Mesothelial cell of epicardium (in vitro differentiated cells): Measurements from ENCODE around the gene PPARGC1A. TPM values are rescaled to one million over a fixed set of nuclear protein-coding genes. Genes with fewer than 3 reads are reported as not detected.

ENCODE experiments used
- DNase-seq, 2 experiments: peaks; one replicate each; pipeline ENCODE4 v3.0.0; 2021; ENCODE audit warnings: low spot score in 2 of 2; ENCODE audit not compliant: unreplicated experiment in 2 of 2
- H3K27ac Mint-ChIP-seq: 2 replicates; pipeline ENCODE4 v1.8.0; 2021; ENCODE audit warnings: mixed read lengths
- H3K27me3 Mint-ChIP-seq: 2 replicates; pipeline ENCODE4 v1.8.0; 2021; ENCODE audit warnings: low read depth, mixed read lengths
- H3K36me3 Mint-ChIP-seq: 2 replicates; pipeline ENCODE4 v1.8.0; 2021; ENCODE audit warnings: mixed read lengths
- H3K4me1 Mint-ChIP-seq: 2 replicates; pipeline ENCODE4 v1.8.0; 2021; ENCODE audit warnings: mixed read lengths
- H3K4me3 Mint-ChIP-seq: 2 replicates; pipeline ENCODE4 v1.8.0; 2021; ENCODE audit warnings: mild to moderate bottlenecking, moderate library complexity, mixed read lengths
- H3K9me3 Mint-ChIP-seq: 2 replicates; pipeline ENCODE4 v1.8.0; 2021; ENCODE audit warnings: mixed read lengths
- total RNA-seq: library from RNA; stranded (reverse); gene quantifications from 3 replicates; pipeline ENCODE4 v1.2.1, GENCODE V29; 2021
- TF ChIP-seq, protein P1 (sequence below): fragments of 200-600 bp; sonication (generic); IDR thresholded peaks from one replicate; pipeline ENCODE4 v1.5.0; 2021; ENCODE audit warnings: antibody characterized with exemption; ENCODE audit not compliant: unreplicated experiment

The PPARGC1A gene
- total RNA-seq, 1 donor from 2014 or later = 3.7 TPM

DNA sequence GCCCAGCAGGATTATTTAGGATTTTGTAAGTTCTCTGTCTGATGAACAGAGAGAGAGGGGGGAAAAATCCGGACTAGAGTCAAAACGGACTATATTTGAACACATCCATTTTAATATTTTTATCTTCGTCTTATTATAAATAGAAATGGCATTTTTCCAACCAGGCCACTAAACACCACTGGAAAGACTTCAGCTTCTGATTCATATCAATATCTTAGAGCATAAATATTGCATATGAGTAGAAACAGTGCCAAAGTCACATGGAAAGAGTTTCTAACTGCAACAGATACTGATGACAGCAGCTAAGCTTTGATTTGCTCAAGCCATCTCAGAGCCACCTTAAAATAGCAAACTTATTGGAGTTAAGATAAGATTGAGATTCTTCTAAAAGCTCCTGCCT, 456 bp downstream of the PPARGC1A start:
- Mint-ChIP-seq H3K27ac (peak overlapping the region; percentile 33), H3K27me3 (peaks cover 49% of the 10 kb centered on the region)

GRCh38 chr4:23888421-23889319, 1.2 kb downstream of the PPARGC1A start:
- TF ChIP-seq, protein P1, sequence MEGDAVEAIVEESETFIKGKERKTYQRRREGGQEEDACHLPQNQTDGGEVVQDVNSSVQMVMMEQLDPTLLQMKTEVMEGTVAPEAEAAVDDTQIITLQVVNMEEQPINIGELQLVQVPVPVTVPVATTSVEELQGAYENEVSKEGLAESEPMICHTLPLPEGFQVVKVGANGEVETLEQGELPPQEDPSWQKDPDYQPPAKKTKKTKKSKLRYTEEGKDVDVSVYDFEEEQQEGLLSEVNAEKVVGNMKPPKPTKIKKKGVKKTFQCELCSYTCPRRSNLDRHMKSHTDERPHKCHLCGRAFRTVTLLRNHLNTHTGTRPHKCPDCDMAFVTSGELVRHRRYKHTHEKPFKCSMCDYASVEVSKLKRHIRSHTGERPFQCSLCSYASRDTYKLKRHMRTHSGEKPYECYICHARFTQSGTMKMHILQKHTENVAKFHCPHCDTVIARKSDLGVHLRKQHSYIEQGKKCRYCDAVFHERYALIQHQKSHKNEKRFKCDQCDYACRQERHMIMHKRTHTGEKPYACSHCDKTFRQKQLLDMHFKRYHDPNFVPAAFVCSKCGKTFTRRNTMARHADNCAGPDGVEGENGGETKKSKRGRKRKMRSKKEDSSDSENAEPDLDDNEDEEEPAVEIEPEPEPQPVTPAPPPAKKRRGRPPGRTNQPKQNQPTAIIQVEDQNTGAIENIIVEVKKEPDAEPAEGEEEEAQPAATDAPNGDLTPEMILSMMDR = no peak
- Mint-ChIP-seq H3K9me3 (no peaks in the 10 kb centered on the region), H3K4me3 (peak overlapping the region; percentile 61), H3K27me3 (peaks cover 49% of the 10 kb centered on the region), H3K4me1 (peaks cover 30% of the 10 kb centered on the region), H3K27ac (no peak overlapping the region), H3K36me3 (no peaks in the 10 kb centered on the region)
- DNase-seq = no peak

More for the DNA sequence above, 456 bp downstream of the PPARGC1A start:
- TF ChIP-seq, protein P1 = no peak
- Mint-ChIP-seq H3K4me1 (peaks cover 30% of the 10 kb centered on the region), H3K4me3 (peak overlapping the region; percentile 61), H3K9me3 (no peaks in the 10 kb centered on the region), H3K36me3 (no peaks in the 10 kb centered on the region)
- no peak for DNase-seq

- H3K36me3 Mint-ChIP-seq = no peaks in the 10 kb centered on the region
- peak overlapping the region; percentile 61 for H3K4me3 Mint-ChIP-seq
- H3K9me3 Mint-ChIP-seq = no peaks in the 10 kb centered on the region
- H3K27ac Mint-ChIP-seq = no peak overlapping the region
- TF ChIP-seq, protein P1 = no peak
- peaks cover 32% of the 10 kb centered on the region for H3K4me1 Mint-ChIP-seq
- peaks cover 48% of the 10 kb centered on the region for H3K27me3 Mint-ChIP-seq
- DNase-seq = no peak
Observed at GRCh38 chr4:23887989-23888388, 1.9 kb downstream of the PPARGC1A start.

DNA sequence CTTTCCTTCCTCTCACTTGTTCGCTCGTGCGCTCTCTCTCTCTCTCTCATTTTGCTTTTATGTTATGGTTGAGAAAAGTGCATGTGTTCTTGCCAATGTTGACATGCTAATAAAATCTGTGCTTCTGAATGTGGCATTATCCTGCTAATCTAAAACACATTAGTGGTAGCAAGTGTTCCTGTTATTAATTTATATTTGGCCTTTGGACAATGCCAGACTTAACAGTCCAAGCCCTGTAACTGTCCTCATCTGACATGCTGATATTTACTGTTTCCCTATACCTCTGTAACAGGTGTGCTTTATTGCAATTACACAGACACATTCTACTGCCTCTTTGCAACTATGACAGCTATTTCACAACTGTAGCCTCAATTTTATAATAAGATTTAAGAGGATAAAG, 2.7 kb downstream of the PPARGC1A start:
- H3K4me1 Mint-ChIP-seq = peaks cover 34% of the 10 kb centered on the region
- peaks cover 41% of the 10 kb centered on the region for H3K27me3 Mint-ChIP-seq
- no peak for DNase-seq
- no peak overlapping the region for H3K4me3 Mint-ChIP-seq
- TF ChIP-seq, protein P1 = no peak
- no peak overlapping the region for H3K27ac Mint-ChIP-seq
- no peaks in the 10 kb centered on the region for H3K36me3 Mint-ChIP-seq
- no peaks in the 10 kb centered on the region for H3K9me3 Mint-ChIP-seq

- H3K9me3 Mint-ChIP-seq = no peaks in the 10 kb centered on the region
- peaks cover 48% of the 10 kb centered on the region for H3K27me3 Mint-ChIP-seq
- H3K36me3 Mint-ChIP-seq = no peaks in the 10 kb centered on the region
- H3K27ac Mint-ChIP-seq = no peak overlapping the region
- peaks cover 38% of the 10 kb centered on the region for H3K4me1 Mint-ChIP-seq
- no peak for DNase-seq
- H3K4me3 Mint-ChIP-seq = no peak overlapping the region
- TF ChIP-seq, protein P1 = no peak
Observed at GRCh38 chr4:23885943-23886590, 3.8 kb downstream of the PPARGC1A start.
